ENCODE data around the gene PHC3.

PHC3 gene

GRCh38 chr3:170064108-170064507 lies 117.4 kb downstream of the PHC3 start:
- no peak for DNase-seq (ENCODE audit: low read depth)
- TF ChIP-seq CTCF (conservative IDR thresholded peaks at IDR 0.05; ENCODE audit: low read depth, low read length), result no peak
- H3K4me3 ChIP-seq (ENCODE audit: low read length), result no peak overlapping the region

GRCh38 chr3:170063691-170064090 lies 117.8 kb downstream of the PHC3 start:
- DNase-seq (ENCODE audit: low read depth), result no peak
- no peak for TF ChIP-seq CTCF (conservative IDR thresholded peaks at IDR 0.05; ENCODE audit: low read depth, low read length)
- H3K4me3 ChIP-seq (ENCODE audit: low read length), result no peak overlapping the region

- TF ChIP-seq CTCF (conservative IDR thresholded peaks at IDR 0.05; ENCODE audit: low read depth, low read length), result peak; percentile 13
Observed at GRCh38 chr3:170062769-170063168, 118.8 kb downstream of the PHC3 start.

GRCh38 chr3:170062068-170062467 lies 119.5 kb downstream of the PHC3 start:
- no peak for TF ChIP-seq CTCF (conservative IDR thresholded peaks at IDR 0.05; ENCODE audit: low read depth, low read length)
- no peak overlapping the region for H3K4me3 ChIP-seq (ENCODE audit: low read length)
- DNase-seq (ENCODE audit: low read depth), result no peak

More at GRCh38 chr3:170062769-170063168, 118.8 kb downstream of the PHC3 start:
- no peak for DNase-seq (ENCODE audit: low read depth)
- no peak overlapping the region for H3K4me3 ChIP-seq (ENCODE audit: low read length)

- TF ChIP-seq CTCF (conservative IDR thresholded peaks at IDR 0.05; ENCODE audit: low read depth, low read length), result no peak
- H3K4me3 ChIP-seq (ENCODE audit: low read length), result no peak overlapping the region
- no peak for DNase-seq (ENCODE audit: low read depth)
Observed at GRCh38 chr3:170059447-170059846, 122.1 kb downstream of the PHC3 start.

- H3K4me3 ChIP-seq (ENCODE audit: low read length), result no peak overlapping the region
- no peak for TF ChIP-seq CTCF (conservative IDR thresholded peaks at IDR 0.05; ENCODE audit: low read depth, low read length)
- DNase-seq (ENCODE audit: low read depth), result no peak
Observed at GRCh38 chr3:170058127-170058526, 123.4 kb downstream of the PHC3 start.

GRCh38 chr3:170057550-170057949 lies 124.0 kb downstream of the PHC3 start:
- DNase-seq (ENCODE audit: low read depth), result no peak
- no peak overlapping the region for H3K4me3 ChIP-seq (ENCODE audit: low read length)
- TF ChIP-seq CTCF (conservative IDR thresholded peaks at IDR 0.05; ENCODE audit: low read depth, low read length), result no peak

Measured in retinal pigment epithelial cell (primary cell).